Thoracic aorta (tissue), 2 donors: ENCODE data around the gene ADAMTS5. TPM values are rescaled to one million over a fixed set of nuclear protein-coding genes. Genes with fewer than 3 reads are reported as not detected.

ENCODE experiments used
- ATAC-seq: fragments of 150-250 bp; one replicate; pipeline ENCODE4 v1.8.0; 2017; ENCODE audit warnings: low read depth; ENCODE audit not compliant: insufficient number of reproducible peaks, low FRiP score
- DNase-seq: peaks from one replicate; pipeline ENCODE4 v3.0.0-alpha.2; 2020; ENCODE audit warnings: low spot score
- H3K27ac ChIP-seq, 2 donors: fragments of 200-600 bp; sonication (generic); 1 replicate in 1 of 2; 2 replicates in 1 of 2; pipeline ENCODE4 v1.5.1; 2016; ENCODE audit warnings: mild to moderate bottlenecking in 2 of 2, moderate library complexity in 2 of 2
- H3K27me3 ChIP-seq: fragments of 200-600 bp; sonication (generic); replicated peaks from 2 replicates; pipeline ENCODE4 v1.6.0; 2016; ENCODE audit warnings: mild to moderate bottlenecking; ENCODE audit not compliant: insufficient read depth
- H3K36me3 ChIP-seq: fragments of 200-600 bp; sonication (generic); one replicate; pipeline ENCODE4 v1.5.1; 2016
- H3K4me1 ChIP-seq, 2 donors: fragments of 200-600 bp; sonication (generic); 1 replicate in 1 of 2; 2 replicates in 1 of 2; pipeline versions ENCODE4 v1.5.1 to v1.6.0; 2016; ENCODE audit warnings: low read depth in 2 of 2, mild to moderate bottlenecking in 1 of 2; ENCODE audit not compliant: control insufficient read depth in 1 of 2
- H3K4me3 ChIP-seq: fragments of 200-600 bp; sonication (generic); 2 replicates; pipeline ENCODE4 v1.5.1; 2016; ENCODE audit warnings: mild to moderate bottlenecking
- H3K9me3 ChIP-seq: fragments of 200-600 bp; sonication (generic); 2 replicates; pipeline ENCODE4 v1.5.1; 2016
- total RNA-seq, 2 donors: library from RNA; depleted of rRNA; stranded (reverse); fragments of >200 nt; gene quantifications; one replicate each; pipeline versions ENCODE4 v1.1.0 to v1.2.3, GENCODE V29; 2016
- TF ChIP-seq, protein P1 (sequence below): fragments of 200-600 bp; sonication (generic); IDR thresholded peaks from one replicate; pipeline ENCODE4 v1.5.1; 2019; ENCODE audit warnings: antibody characterized with exemption

The ADAMTS5 gene
- total RNA-seq, 2 donors from 2014 or later = 5.8 TPM

DNA sequence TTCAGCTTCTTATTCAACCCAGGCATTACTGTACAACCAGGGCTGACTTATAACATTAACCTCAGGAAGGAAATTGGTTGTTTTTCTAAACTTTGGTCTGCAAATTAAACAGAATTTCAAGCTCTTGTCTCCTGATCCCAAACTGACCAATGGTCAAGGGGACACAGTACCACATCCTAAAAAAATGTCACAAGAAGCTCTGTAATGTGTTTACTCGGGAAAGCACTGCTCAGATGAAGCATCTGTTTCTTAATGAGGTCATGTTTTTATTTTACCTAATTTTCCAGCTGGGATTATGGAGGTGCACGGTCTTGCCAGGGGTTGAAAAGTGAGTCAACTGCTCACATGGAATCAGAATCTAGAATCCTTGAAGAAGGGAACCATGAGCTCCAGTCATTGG lies 18.7 kb downstream of the ADAMTS5 start:
- peaks cover 0 to 4% of the 10 kb centered on the region in 2 donors for H3K4me1 ChIP-seq
- no peak overlapping the region for H3K27ac ChIP-seq
- DNase-seq (no peak), ATAC-seq (no peak)
- H3K4me3 ChIP-seq = no peak overlapping the region
- H3K9me3 ChIP-seq = no peaks in the 10 kb centered on the region
- TF ChIP-seq, protein P1, sequence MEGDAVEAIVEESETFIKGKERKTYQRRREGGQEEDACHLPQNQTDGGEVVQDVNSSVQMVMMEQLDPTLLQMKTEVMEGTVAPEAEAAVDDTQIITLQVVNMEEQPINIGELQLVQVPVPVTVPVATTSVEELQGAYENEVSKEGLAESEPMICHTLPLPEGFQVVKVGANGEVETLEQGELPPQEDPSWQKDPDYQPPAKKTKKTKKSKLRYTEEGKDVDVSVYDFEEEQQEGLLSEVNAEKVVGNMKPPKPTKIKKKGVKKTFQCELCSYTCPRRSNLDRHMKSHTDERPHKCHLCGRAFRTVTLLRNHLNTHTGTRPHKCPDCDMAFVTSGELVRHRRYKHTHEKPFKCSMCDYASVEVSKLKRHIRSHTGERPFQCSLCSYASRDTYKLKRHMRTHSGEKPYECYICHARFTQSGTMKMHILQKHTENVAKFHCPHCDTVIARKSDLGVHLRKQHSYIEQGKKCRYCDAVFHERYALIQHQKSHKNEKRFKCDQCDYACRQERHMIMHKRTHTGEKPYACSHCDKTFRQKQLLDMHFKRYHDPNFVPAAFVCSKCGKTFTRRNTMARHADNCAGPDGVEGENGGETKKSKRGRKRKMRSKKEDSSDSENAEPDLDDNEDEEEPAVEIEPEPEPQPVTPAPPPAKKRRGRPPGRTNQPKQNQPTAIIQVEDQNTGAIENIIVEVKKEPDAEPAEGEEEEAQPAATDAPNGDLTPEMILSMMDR = no peak
- H3K27me3 ChIP-seq = no peaks in the 10 kb centered on the region
- H3K36me3 ChIP-seq = no peaks in the 10 kb centered on the region

DNA sequence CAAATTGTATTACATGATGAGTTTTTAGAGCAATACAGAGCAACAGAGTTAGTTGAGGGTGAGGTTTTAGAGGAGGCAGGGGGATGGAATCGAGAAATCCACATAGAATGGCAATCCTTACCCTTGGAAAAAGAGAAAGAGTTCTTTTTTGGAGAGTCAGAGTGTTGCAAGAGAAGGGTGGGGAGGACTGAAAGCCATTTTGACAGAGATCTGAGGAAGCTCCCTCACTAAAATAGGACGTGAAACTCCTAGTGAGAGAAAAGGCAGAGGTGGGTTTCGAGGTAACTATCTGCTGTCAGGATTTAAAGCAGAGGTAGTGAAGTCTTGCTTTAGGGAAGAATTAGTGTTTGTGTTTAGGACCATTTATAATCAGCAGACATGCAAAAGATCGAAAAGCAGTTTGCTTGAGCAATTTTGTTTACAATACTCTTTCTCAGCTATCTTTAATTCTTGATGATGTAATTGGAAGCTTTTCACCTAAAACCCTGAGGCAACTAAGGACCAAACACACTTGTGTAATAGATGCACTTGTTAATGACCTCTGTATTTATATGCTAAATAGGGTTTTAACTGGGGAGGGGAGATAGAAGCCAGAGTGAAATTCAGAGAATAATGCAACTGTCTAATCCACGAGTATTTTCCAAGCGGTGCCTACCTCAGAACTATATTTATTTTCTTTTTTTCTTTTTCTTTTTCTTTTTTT lies 20.0 kb downstream of the ADAMTS5 start:
- DNase-seq (no peak), ATAC-seq (no peak)
- H3K4me3 ChIP-seq = no peak overlapping the region
- TF ChIP-seq, protein P1 = no peak
- no peaks in the 10 kb centered on the region for H3K9me3 ChIP-seq
- H3K27me3 ChIP-seq = no peaks in the 10 kb centered on the region
- no peaks in the 10 kb centered on the region for H3K36me3 ChIP-seq
- peaks cover 0 to 4% of the 10 kb centered on the region in 2 donors for H3K4me1 ChIP-seq
- no peak overlapping the region for H3K27ac ChIP-seq

DNA sequence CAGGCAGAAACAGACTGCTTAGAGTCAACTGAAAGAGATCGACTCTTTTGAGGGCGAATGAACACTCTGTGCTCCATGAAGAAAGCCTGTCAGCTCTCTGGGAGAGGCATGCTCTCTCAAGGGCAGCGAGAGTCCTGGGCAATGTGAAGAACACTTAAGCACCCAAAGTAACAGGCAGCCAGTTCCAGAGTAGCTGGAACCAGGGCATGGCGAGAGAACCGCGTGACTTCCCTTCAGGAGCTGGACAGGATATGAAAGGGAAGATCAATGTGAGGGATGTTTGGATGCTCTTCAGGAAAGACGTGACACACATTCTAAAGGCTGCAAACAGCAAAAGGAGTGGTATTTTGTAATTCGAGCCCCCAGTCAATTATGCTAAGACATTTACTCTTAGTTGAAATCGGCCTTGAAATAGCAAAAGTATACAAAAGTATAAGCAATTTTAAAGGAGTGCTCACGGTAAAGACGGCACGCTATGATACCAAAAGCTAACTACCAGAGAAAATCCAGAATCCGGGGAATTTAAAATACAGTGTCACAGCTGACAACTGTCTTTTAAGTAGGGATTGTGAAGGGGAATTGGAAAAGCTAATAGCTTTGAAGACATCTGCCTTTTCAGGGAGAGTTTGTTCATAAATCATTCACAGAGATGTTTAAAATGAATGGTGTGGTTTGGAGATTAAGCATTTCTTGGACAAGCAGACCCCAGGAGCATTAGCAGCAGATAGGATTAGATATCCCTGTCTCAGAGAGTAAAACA lies 20.8 kb downstream of the ADAMTS5 start:
- Histone ChIP-seq H3K9me3 (no peaks in the 10 kb centered on the region), H3K36me3 (no peaks in the 10 kb centered on the region), H3K4me3 (no peak overlapping the region), H3K27ac (no peak overlapping the region), H3K27me3 (no peaks in the 10 kb centered on the region), H3K4me1 (peaks cover 4 to 5% of the 10 kb centered on the region in 2 donors)
- TF ChIP-seq, protein P1 = no peak
- ATAC-seq (no peak), DNase-seq (no peak)

DNA sequence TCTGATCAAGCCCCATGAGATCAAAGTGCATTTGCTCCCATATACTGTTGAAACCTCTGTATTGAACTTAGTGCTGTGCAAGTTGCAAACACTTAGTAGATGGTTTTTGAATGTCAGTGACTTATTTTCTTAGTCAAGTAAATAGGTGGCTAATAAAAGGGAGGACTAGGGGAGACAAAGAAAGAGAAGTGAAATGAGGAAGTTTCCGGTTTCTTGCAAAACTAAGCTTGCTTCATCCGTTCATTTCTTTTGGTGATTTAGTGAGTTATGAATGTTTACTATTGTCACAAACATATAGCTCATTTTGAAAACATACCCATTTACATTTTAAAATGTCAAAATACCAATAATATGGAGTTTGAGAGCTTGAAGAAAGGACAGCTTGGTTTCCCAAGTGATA lies 23.0 kb downstream of the ADAMTS5 start:
- no peak overlapping the region for H3K27ac ChIP-seq

DNA sequence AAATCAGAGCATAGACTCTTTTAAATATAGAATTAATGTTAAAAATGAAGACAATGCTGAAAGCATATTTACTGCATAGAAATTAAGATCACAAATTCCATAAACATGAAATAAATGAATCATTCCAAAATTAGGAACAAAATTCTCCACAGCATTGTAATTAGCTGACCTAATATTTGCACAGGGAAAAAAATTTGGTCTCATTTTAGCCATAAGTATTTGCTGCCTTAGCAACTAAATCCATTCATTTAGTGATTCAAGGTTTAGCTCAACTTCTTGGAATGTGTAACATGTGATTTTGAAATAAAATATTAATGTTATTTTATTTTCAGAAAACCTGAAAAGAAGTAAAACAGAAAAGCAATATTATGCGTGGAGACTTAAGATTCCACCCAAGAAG lies 25.5 kb downstream of the ADAMTS5 start:
- H3K4me1 ChIP-seq = peaks cover 4 to 15% of the 10 kb centered on the region in 2 donors
- no peak for ATAC-seq
- H3K9me3 ChIP-seq = no peaks in the 10 kb centered on the region
- no peaks in the 10 kb centered on the region for H3K27me3 ChIP-seq
- H3K36me3 ChIP-seq = no peaks in the 10 kb centered on the region
- DNase-seq = no peak
- H3K4me3 ChIP-seq = no peak overlapping the region
- TF ChIP-seq, protein P1 = no peak
- H3K27ac ChIP-seq = no peak overlapping the region

More for the DNA sequence above, 23.0 kb downstream of the ADAMTS5 start:
- Histone ChIP-seq H3K27me3 (no peaks in the 10 kb centered on the region), H3K36me3 (no peaks in the 10 kb centered on the region), H3K9me3 (no peaks in the 10 kb centered on the region), H3K4me1 (peaks cover 4 to 11% of the 10 kb centered on the region in 2 donors), H3K4me3 (no peak overlapping the region)
- ATAC-seq (no peak), DNase-seq (no peak)
- TF ChIP-seq, protein P1 = no peak
